ENCODE results near the gene AACS. TPM values are rescaled to one million over a fixed set of nuclear protein-coding genes. Genes with fewer than 3 reads are reported as not detected.

The AACS gene
- total RNA-seq, 1 experiment from 2014 or later: 52.8 TPM

DNA sequence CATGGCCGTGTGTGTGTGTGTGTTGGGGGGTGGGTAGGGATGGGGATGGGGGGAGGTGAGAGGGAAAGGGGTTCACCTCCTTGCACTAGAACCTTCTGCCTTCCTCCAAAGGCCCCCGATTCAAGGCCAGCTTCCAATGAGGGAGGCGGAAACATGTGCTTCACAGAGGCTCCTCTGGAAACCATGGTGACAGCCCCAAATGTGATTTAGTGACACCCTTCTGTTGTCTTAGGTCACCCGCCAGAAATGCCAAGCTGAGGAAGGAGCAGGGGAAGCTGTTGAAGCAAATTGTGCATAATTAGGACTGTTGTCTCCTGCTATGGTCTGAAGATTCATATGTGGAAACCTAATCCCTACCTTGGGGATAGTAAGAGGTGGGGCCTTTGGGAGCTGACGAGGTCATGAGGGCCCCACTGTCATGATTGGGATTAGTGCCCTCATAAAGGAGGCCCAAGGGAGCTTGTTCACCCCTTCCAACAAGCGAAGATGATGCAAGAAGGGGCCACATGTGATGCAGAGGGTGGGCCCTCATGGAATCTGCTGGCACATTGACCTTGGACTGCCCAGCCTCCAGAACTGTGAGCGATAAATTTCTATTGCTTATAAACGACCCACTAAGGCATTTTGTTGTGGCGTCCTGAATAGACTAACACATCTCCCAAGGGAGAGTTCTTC lies 95.2 kb downstream of the AACS start:
- H3K36me3 Mint-ChIP-seq (ENCODE audit: insufficient read depth, unreplicated experiment): no peaks in the 10 kb centered on the region
- peaks cover 7% of the 10 kb centered on the region for H3K4me1 Mint-ChIP-seq (ENCODE audit: insufficient read depth, unreplicated experiment)
- BruUV-seq (replicated peaks): no TSS peak
- intact Hi-C loops (cut with micrococcal nuclease): no loop called here
- H3K27me3 Mint-ChIP-seq (ENCODE audit: insufficient read depth, unreplicated experiment): peaks cover 14% of the 10 kb centered on the region
- no peak for DNase-seq (ENCODE audit: unreplicated experiment)
- TF ChIP-seq, protein P1, sequence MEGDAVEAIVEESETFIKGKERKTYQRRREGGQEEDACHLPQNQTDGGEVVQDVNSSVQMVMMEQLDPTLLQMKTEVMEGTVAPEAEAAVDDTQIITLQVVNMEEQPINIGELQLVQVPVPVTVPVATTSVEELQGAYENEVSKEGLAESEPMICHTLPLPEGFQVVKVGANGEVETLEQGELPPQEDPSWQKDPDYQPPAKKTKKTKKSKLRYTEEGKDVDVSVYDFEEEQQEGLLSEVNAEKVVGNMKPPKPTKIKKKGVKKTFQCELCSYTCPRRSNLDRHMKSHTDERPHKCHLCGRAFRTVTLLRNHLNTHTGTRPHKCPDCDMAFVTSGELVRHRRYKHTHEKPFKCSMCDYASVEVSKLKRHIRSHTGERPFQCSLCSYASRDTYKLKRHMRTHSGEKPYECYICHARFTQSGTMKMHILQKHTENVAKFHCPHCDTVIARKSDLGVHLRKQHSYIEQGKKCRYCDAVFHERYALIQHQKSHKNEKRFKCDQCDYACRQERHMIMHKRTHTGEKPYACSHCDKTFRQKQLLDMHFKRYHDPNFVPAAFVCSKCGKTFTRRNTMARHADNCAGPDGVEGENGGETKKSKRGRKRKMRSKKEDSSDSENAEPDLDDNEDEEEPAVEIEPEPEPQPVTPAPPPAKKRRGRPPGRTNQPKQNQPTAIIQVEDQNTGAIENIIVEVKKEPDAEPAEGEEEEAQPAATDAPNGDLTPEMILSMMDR (IDR thresholded peaks at IDR 0.05; ENCODE audit: unreplicated experiment): no peak
- CTCF ChIA-PET: interaction anchor here (2.0 kb wide), 1 partner anchor 22 kb away, joined by 7 read pairs; no protein-coding TSS in a partner anchor
- H3K4me3 Mint-ChIP-seq (ENCODE audit: unreplicated experiment): no peak overlapping the region
- H3K9me3 Mint-ChIP-seq (ENCODE audit: unreplicated experiment): peaks cover 7% of the 10 kb centered on the region
- POLR2A ChIA-PET: no interaction called here
- no peak overlapping the region for H3K27ac Mint-ChIP-seq (ENCODE audit: low read depth, unreplicated experiment)

DNA sequence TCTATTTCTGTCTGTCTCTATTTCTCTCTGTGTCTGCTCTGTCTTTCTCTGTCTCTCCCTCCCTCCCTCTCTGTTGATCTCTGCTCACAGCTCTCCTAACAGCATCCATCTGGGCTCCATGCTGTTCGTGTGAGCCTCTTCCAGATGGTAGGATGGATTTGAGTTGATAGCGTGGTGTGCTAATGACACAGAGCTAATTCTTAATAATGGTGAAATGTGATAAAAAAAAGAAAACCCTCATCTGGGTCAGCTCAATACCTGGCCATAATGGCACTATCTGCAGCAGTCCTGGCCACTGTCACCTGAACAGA lies 96.4 kb downstream of the AACS start:
- Mint-ChIP-seq H3K27me3 (ENCODE audit: insufficient read depth, unreplicated experiment) (peaks cover 14% of the 10 kb centered on the region), H3K4me1 (ENCODE audit: insufficient read depth, unreplicated experiment) (peaks cover 7% of the 10 kb centered on the region), H3K36me3 (ENCODE audit: insufficient read depth, unreplicated experiment) (no peaks in the 10 kb centered on the region), H3K9me3 (ENCODE audit: unreplicated experiment) (peaks cover 7% of the 10 kb centered on the region), H3K27ac (ENCODE audit: low read depth, unreplicated experiment) (no peak overlapping the region), H3K4me3 (ENCODE audit: unreplicated experiment) (no peak overlapping the region)
- no TSS peak for BruUV-seq (replicated peaks)
- intact Hi-C loops (cut with micrococcal nuclease): no loop called here
- DNase-seq (ENCODE audit: unreplicated experiment): no peak
- ChIA-PET POLR2A (interaction anchor here (0.5 kb wide), 1 partner anchor 1319 kb away, joined by 4 read pairs; no protein-coding TSS in a partner anchor), CTCF (interaction anchor here (2.2 kb wide), 1 partner anchor 22 kb away, joined by 5 read pairs; no protein-coding TSS in a partner anchor)
- TF ChIP-seq, protein P1 (IDR thresholded peaks at IDR 0.05; ENCODE audit: unreplicated experiment): no peak

DNA sequence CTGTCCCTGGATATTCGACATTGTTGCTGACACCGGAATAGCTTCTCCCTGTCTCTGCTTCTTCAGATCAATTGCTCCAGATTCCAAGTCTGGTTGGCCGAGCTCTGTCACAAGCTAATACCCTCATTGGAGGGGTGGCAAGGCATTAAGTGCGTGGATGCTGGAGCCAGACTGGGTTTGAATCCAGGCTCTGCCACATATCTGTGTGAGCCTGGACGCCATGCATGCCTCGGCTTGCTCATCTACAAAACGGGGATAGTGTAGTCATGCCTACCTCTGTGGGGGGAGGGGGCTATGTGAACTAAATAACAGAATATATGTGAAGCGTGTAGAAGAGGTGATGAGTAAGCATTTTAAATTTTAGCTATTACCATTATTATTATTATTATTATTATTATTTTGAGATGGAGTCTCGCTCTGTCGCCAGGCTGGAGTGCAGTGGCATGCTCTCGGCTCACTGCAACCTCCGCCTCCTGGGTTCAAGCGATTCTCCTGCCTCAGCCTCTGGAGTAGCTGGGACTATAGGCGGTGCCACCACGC lies 97.3 kb downstream of the AACS start:
- Mint-ChIP-seq H3K27me3 (ENCODE audit: insufficient read depth, unreplicated experiment) (peaks cover 20% of the 10 kb centered on the region), H3K4me3 (ENCODE audit: unreplicated experiment) (no peak overlapping the region), H3K36me3 (ENCODE audit: insufficient read depth, unreplicated experiment) (no peaks in the 10 kb centered on the region), H3K9me3 (ENCODE audit: unreplicated experiment) (peaks cover 4% of the 10 kb centered on the region), H3K4me1 (ENCODE audit: insufficient read depth, unreplicated experiment) (peaks cover 7% of the 10 kb centered on the region), H3K27ac (ENCODE audit: low read depth, unreplicated experiment) (no peak overlapping the region)
- POLR2A ChIA-PET: no interaction called here
- BruUV-seq (replicated peaks): no TSS peak
- TF ChIP-seq, protein P1 (IDR thresholded peaks at IDR 0.05; ENCODE audit: unreplicated experiment): no peak
- CTCF ChIA-PET: interaction anchor here (0.5 to 2.2 kb wide), 6 partner anchors 14 to 1134 kb away, joined by 3 to 5 read pairs (median 3); no protein-coding TSS in a partner anchor
- intact Hi-C loops (cut with micrococcal nuclease): no loop called here
- no peak for DNase-seq (ENCODE audit: unreplicated experiment)

DNA sequence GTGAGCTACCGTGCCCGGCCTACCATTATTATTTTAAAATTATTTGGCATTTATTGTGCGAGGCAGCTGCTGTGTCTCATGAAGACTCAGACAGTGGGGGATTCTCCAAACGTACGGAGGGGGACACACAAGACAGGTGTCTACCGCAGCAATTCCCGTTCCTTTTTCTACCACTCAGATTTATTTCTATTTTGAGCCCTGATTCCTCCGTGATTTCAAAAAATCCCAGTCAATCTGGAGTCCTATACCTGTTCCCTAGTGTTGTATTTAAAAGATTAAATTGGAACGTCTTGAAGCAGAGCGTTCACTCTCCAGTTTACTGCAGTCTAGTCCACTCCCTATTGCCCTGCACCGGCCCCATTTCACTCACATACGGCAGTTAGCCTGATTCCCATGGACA lies 97.9 kb downstream of the AACS start:
- DNase-seq (ENCODE audit: unreplicated experiment): no peak
- H3K4me3 Mint-ChIP-seq (ENCODE audit: unreplicated experiment): no peak overlapping the region
- H3K27ac Mint-ChIP-seq (ENCODE audit: low read depth, unreplicated experiment): no peak overlapping the region
- H3K4me1 Mint-ChIP-seq (ENCODE audit: insufficient read depth, unreplicated experiment): peaks cover 7% of the 10 kb centered on the region
- TF ChIP-seq, protein P1 (IDR thresholded peaks at IDR 0.05; ENCODE audit: unreplicated experiment): no peak
- intact Hi-C loops (cut with micrococcal nuclease): no loop called here
- no TSS peak for BruUV-seq (replicated peaks)
- H3K9me3 Mint-ChIP-seq (ENCODE audit: unreplicated experiment): no peaks in the 10 kb centered on the region
- H3K27me3 Mint-ChIP-seq (ENCODE audit: insufficient read depth, unreplicated experiment): peaks cover 26% of the 10 kb centered on the region
- H3K36me3 Mint-ChIP-seq (ENCODE audit: insufficient read depth, unreplicated experiment): no peaks in the 10 kb centered on the region
- ChIA-PET POLR2A (no interaction called here), CTCF (interaction anchor here (0.7 to 2.2 kb wide), 4 partner anchors 13 to 87 kb away, joined by 3 to 5 read pairs (median 3); no protein-coding TSS in a partner anchor)
